Endothelial cell of umbilical vein (primary cell): ENCODE results near the gene FAM217A. TPM values are rescaled to one million over a fixed set of nuclear protein-coding genes. Genes with fewer than 3 reads are reported as not detected.
A peak's percentile ranks its signal among the peaks of the same experiment; 100 is the strongest.

Experiments
- BruUV-seq: library from RNA; stranded (reverse); fragments of 400-500 nt; replicated peaks from 2 replicates; lab custom pipeline; 2021; lab: Mats Ljungman, UMichigan
- CTCF ChIA-PET: fragments of 300-600, 350-600 bp; sonication (Branson Sonifier 250); formaldehyde crosslinking; loops from one replicate; lab custom pipeline; 2021; ENCODE audit warnings: antibody characterized with exemption, inconsistent platforms; lab: Charles Lee
- POLR2A ChIA-PET: fragments of 300-600, 350-600 bp; sonication (Branson Sonifier 250); formaldehyde crosslinking; loops from one replicate; lab custom pipeline; 2021; ENCODE audit warnings: antibody characterized with exemption, inconsistent platforms; lab: Charles Lee
- DNase-seq: peaks from one replicate; pipeline ENCODE4 v3.0.0-alpha.2; 2011; ENCODE audit warnings: low read depth, low spot score
- FAIRE-seq: peaks from 2 replicates; lab custom pipeline; 2011; peaks lifted over from hg19 to GRCh38; lab: Jason Lieb, UNC
- H2AFZ ChIP-seq: 2 replicates; pipeline ENCODE4 v1.6.0; 2012; ENCODE audit warnings: low read depth, low read length, control low read depth, inconsistent platforms
- H3K27ac ChIP-seq: 2 replicates; pipeline ENCODE4 v1.5.1; 2011; ENCODE audit warnings: low read depth, mild to moderate bottlenecking, control low read depth, low read length, moderate library complexity; ENCODE audit not compliant: insufficient read depth
- H3K27me3 ChIP-seq, 2 experiments: 2 replicates each; pipeline versions ENCODE4 v1.6.0 to v1.6.1; 2011; ENCODE audit warnings: low read length in 2 of 2, mixed read lengths in 1 of 2; ENCODE audit not compliant: control insufficient read depth in 2 of 2, insufficient read depth in 2 of 2
- H3K36me3 ChIP-seq, 2 experiments: 2 replicates in 1 of 2; 3 replicates in 1 of 2; pipeline ENCODE4 v1.5.1; 2011; ENCODE audit warnings: low read length in 2 of 2, mild to moderate bottlenecking in 1 of 2, moderate library complexity in 1 of 2; ENCODE audit not compliant: control insufficient read depth in 2 of 2, insufficient read depth in 2 of 2; ENCODE audit errors: extremely low read depth in 1 of 2
- H3K4me1 ChIP-seq: 3 replicates; pipeline ENCODE4 v1.5.1; 2011; ENCODE audit warnings: mild to moderate bottlenecking, low read length; ENCODE audit not compliant: control insufficient read depth, insufficient read depth; ENCODE audit errors: extremely low read depth
- H3K4me2 ChIP-seq: 2 replicates; pipeline ENCODE4 v1.6.1; 2011; ENCODE audit warnings: low read length, control low read depth, mixed read lengths; ENCODE audit not compliant: insufficient read depth
- H3K4me3 ChIP-seq, 3 experiments: fragments of 200-600 bp in 1 of 3; sonication (generic), shearing (Covaris generic) in 1 of 3; replicated peaks in 1 of 3; 2 replicates each; pipeline ENCODE4 v1.5.1; 2011 to 2016; ENCODE audit warnings: control low read depth in 3 of 3, low read length in 3 of 3, mild to moderate bottlenecking in 2 of 3, inconsistent platforms in 1 of 3, low read depth in 1 of 3, moderate library complexity in 1 of 3; ENCODE audit not compliant: insufficient read depth in 1 of 3
- H3K79me2 ChIP-seq: 2 replicates; pipeline ENCODE4 v1.6.0; 2012; ENCODE audit warnings: low read length, inconsistent platforms; ENCODE audit not compliant: control insufficient read depth, insufficient read depth
- H3K9ac ChIP-seq: replicated peaks from 2 replicates; pipeline ENCODE3; 2011; ENCODE audit warnings: low read length, control low read depth; ENCODE audit not compliant: insufficient read depth; ENCODE audit errors: extremely low read depth
- H3K9me1 ChIP-seq: replicated peaks from 3 replicates; pipeline ENCODE4 v1.6.0; 2011; ENCODE audit warnings: mild to moderate bottlenecking, low read length; ENCODE audit not compliant: control insufficient read depth, insufficient read depth; ENCODE audit errors: extremely low read depth
- H3K9me3 ChIP-seq: replicated peaks from 2 replicates; pipeline ENCODE4 v1.5.1; 2012; ENCODE audit warnings: low read length, inconsistent platforms; ENCODE audit not compliant: control insufficient read depth, insufficient read depth
- H4K20me1 ChIP-seq: replicated peaks from 2 replicates; pipeline ENCODE3; 2011; ENCODE audit warnings: mild to moderate bottlenecking, low read length; ENCODE audit not compliant: control insufficient read depth, insufficient read depth; ENCODE audit errors: extremely low read depth
- EZH2 ChIP-seq: IDR thresholded peaks from 2 replicates; pipeline ENCODE4 v1.6.1; 2012; ENCODE audit warnings: borderline replicate concordance, low read depth, mild to moderate bottlenecking, moderate library complexity, low read length, inconsistent platforms; ENCODE audit not compliant: severe bottlenecking
- GATA2 ChIP-seq: IDR thresholded peaks from 2 replicates; pipeline ENCODE4 v1.7.0; 2011; ENCODE audit warnings: low read depth, mild to moderate bottlenecking, moderate library complexity, mixed read lengths, low read length; ENCODE audit not compliant: insufficient read length, insufficient read depth
- JUN ChIP-seq: IDR thresholded peaks from 2 replicates; pipeline ENCODE4 v1.6.1; 2011; ENCODE audit warnings: borderline replicate concordance, low read depth; ENCODE audit not compliant: insufficient read length, insufficient read depth
- MYC ChIP-seq: IDR thresholded peaks from one replicate; pipeline ENCODE4 v1.6.1; 2011; ENCODE audit warnings: mild to moderate bottlenecking, low read depth, low read length
- POLR2AphosphoS5 ChIP-seq: IDR thresholded peaks from 2 replicates; pipeline ENCODE4 v1.6.1; 2012; ENCODE audit warnings: low read depth, mild to moderate bottlenecking, control low read depth, low read length, moderate library complexity; ENCODE audit not compliant: insufficient read depth
- dilution Hi-C: fragments of 300-500 bp; cut with MboI; formaldehyde crosslinking; loops from one replicate; pipeline ENCODE4 v1.15.0; 2019; ENCODE audit warnings: low sequenced_read_pairs; ENCODE audit not compliant: extremely low pct_ligation_motif_present
- intact Hi-C: fragments of 100-400 bp; cut with micrococcal nuclease; formaldehyde crosslinking; loops from one replicate; pipeline ENCODE4 v1.10.0; 2022
- polyA plus RNA-seq, 4 experiments: library from polyadenylated mRNA; depleted of rRNA in 3 of 4; stranded (reverse) in 3 of 4; unstranded in 1 of 4; fragments of >200 nt; gene quantifications; 2 replicates each; pipeline versions ENCODE4 v1.2.1 to v1.2.3, GENCODE V29; 2011 to 2012; ENCODE audit warnings: missing spikeins in 1 of 4
- total RNA-seq: library from RNA; stranded (reverse); gene quantifications from 2 replicates; pipeline ENCODE4 v1.2.3, GENCODE V29; 2021

Gene FAM217A
- total and polyA plus RNA-seq, 2 donors (not counting 3 experiments of a cell fraction or from before 2014, with no cell fraction given): not detected

GRCh38 chr6:4021854-4022695 is 56.9 kb downstream of the FAM217A start:
- H3K4me1 ChIP-seq: peaks cover 27% of the 10 kb centered on the region
- peak overlapping the region; percentile 88 for H3K4me2 ChIP-seq
- peak overlapping the region; percentile 91 for H3K9ac ChIP-seq
- DNase-seq (peak; percentile 35), FAIRE-seq (peak; percentile 65)
- peak overlapping the region; percentile 91 to 98 (median 92) for H3K4me3 ChIP-seq
- H3K36me3 ChIP-seq: no peaks in the 10 kb centered on the region
- H3K79me2 ChIP-seq: peaks cover 61% of the 10 kb centered on the region
- intact Hi-C loops (loop anchor here (1.0 kb wide), 1 partner anchor 114 kb away; no protein-coding TSS in a partner anchor), dilution Hi-C loops (no loop called here)
- peaks cover 5% of the 10 kb centered on the region for H4K20me1 ChIP-seq
- CTCF ChIA-PET: interaction anchor here (1.0 to 2.0 kb wide), 14 partner anchors 9 to 273 kb away, joined by 3 to 11 read pairs (median 4); partner anchors contain the start of gene ECI2
- H2AFZ ChIP-seq: peak overlapping the region; percentile 69
- POLR2A ChIA-PET: interaction anchor here (0.7 to 1.5 kb wide), 2 partner anchors 109 to 1051 kb away, joined by 3 to 7 read pairs; partner anchors contain the start of gene SERPINB6
- no peaks in the 10 kb centered on the region for H3K27me3 ChIP-seq
- H3K9me3 ChIP-seq: no peaks in the 10 kb centered on the region
- H3K9me1 ChIP-seq: no peaks in the 10 kb centered on the region
- H3K27ac ChIP-seq: peak overlapping the region; percentile 86
- TSS peak; percentile 20 for BruUV-seq
- TF ChIP-seq POLR2AphosphoS5 (no peak), GATA2 (no peak), MYC (no peak), JUN (no peak), EZH2 (no peak)
